HG03095 (cell line): ENCODE measurements around the gene HARS2.
A peak's percentile ranks its signal among the peaks of the same experiment; 100 is the strongest.
"Not testable (repeated sequence)": the region's sequence is repeated elsewhere in the genome, so short reads cannot be mapped to it uniquely, and the experiment has no call there.

ENCODE experiments used
- ATAC-seq: cut with Tn5 transposase; IDR thresholded peaks from one replicate; pipeline ENCODE4 v1.9.1; 2021; ENCODE audit warnings: moderate library complexity; ENCODE audit not compliant: unreplicated experiment

HARS2 gene

GRCh38 chr5:140696891-140697492 lies 5.7 kb downstream of the HARS2 start:
- ATAC-seq, result no peak

- peak; percentile 94 for ATAC-seq
Observed at GRCh38 chr5:140700177-140701144, 9.2 kb downstream of the HARS2 start, which contains the start of gene ZMAT2. Gene ZMAT2 (plus strand): TSS chr5:140700447. CDS start chr5:140700461, 14 bp downstream.

GRCh38 chr5:140707812-140708211 lies 16.6 kb downstream of the HARS2 start:
- ATAC-seq, result no peak

- ATAC-seq, result not testable (repeated sequence)
Observed at GRCh38 chr5:140708787-140709186, 17.5 kb downstream of the HARS2 start.

GRCh38 chr5:140710899-140711552 lies 19.8 kb downstream of the HARS2 start:
- peak; percentile 84 for ATAC-seq

GRCh38 chr5:140711794-140712193 lies 20.5 kb downstream of the HARS2 start:
- no peak for ATAC-seq

GRCh38 chr5:140713562-140714094 lies 22.4 kb downstream of the HARS2 start:
- ATAC-seq, result no peak

- ATAC-seq, result not testable (repeated sequence)
Observed at GRCh38 chr5:140716238-140716637, 25.0 kb downstream of the HARS2 start.

- ATAC-seq, result no peak
Observed at GRCh38 chr5:140718266-140718592, 27.0 kb downstream of the HARS2 start.

- ATAC-seq, result not testable (repeated sequence)
Observed at GRCh38 chr5:140720738-140721137, 29.5 kb downstream of the HARS2 start.

GRCh38 chr5:140721395-140721794 lies 30.1 kb downstream of the HARS2 start:
- not testable (repeated sequence) for ATAC-seq

GRCh38 chr5:140725799-140726471 lies 34.7 kb downstream of the HARS2 start:
- peak; percentile 90 for ATAC-seq

- no peak for ATAC-seq
Observed at GRCh38 chr5:140733098-140733497, 41.8 kb downstream of the HARS2 start.

- ATAC-seq, result no peak
Observed at GRCh38 chr5:140734354-140734753, 43.1 kb downstream of the HARS2 start.

GRCh38 chr5:140737486-140737885 lies 46.2 kb downstream of the HARS2 start:
- no peak for ATAC-seq

GRCh38 chr5:140741967-140742366 lies 50.7 kb downstream of the HARS2 start:
- no peak for ATAC-seq
